NCI-H146 treated with DMSO at 0.1 percent for 48 hours (cell line): Measurements from ENCODE around the gene TOR1AIP1.
"Not testable (repeated sequence)": the region's sequence is repeated elsewhere in the genome, so short reads cannot be mapped to it uniquely, and the experiment has no call there.

Experiments used
- DNase-seq: peaks from one replicate; lab custom pipeline; 2025; ENCODE audit not compliant: unreplicated experiment; lab: John Stamatoyannopoulos, UW

Gene TOR1AIP1, protein sequence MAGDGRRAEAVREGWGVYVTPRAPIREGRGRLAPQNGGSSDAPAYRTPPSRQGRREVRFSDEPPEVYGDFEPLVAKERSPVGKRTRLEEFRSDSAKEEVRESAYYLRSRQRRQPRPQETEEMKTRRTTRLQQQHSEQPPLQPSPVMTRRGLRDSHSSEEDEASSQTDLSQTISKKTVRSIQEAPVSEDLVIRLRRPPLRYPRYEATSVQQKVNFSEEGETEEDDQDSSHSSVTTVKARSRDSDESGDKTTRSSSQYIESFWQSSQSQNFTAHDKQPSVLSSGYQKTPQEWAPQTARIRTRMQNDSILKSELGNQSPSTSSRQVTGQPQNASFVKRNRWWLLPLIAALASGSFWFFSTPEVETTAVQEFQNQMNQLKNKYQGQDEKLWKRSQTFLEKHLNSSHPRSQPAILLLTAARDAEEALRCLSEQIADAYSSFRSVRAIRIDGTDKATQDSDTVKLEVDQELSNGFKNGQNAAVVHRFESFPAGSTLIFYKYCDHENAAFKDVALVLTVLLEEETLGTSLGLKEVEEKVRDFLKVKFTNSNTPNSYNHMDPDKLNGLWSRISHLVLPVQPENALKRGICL

DNA sequence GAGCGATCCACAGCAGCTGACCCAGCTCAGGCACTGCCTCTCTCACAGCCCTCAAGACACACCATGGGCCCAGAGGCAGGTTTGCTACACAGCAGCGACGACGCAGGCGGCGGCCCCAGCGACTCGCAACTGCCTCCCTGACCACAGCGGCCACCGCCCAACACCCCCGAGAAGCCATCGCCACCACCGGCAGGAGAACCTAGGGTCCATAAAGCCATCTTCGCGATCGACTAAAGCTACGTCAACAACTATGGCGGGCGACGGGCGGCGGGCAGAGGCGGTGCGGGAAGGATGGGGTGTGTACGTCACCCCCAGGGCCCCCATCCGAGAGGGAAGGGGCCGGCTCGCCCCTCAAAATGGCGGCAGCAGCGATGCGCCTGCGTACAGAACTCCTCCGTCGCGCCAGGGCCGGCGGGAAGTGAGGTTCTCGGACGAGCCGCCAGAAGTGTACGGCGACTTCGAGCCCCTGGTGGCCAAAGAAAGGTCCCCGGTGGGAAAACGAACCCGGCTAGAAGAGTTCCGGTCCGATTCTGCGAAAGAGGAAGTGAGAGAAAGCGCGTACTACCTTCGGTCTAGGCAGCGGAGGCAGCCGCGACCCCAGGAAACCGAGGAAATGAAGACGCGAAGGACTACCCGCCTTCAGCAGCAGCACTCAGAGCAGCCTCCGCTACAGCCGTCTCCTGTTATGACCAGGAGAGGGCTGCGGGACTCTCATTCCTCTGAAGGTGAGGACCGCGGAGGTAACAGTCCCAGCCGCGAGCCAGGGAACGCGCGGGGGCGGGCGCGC is at the start of gene TOR1AIP1:
TOR1AIP1 (plus strand) TSS at position 33 of the 787 bp plus-strand sequence; CDS start at position 251, 218 bp downstream.
- DNase-seq = peak; percentile 91

DNA sequence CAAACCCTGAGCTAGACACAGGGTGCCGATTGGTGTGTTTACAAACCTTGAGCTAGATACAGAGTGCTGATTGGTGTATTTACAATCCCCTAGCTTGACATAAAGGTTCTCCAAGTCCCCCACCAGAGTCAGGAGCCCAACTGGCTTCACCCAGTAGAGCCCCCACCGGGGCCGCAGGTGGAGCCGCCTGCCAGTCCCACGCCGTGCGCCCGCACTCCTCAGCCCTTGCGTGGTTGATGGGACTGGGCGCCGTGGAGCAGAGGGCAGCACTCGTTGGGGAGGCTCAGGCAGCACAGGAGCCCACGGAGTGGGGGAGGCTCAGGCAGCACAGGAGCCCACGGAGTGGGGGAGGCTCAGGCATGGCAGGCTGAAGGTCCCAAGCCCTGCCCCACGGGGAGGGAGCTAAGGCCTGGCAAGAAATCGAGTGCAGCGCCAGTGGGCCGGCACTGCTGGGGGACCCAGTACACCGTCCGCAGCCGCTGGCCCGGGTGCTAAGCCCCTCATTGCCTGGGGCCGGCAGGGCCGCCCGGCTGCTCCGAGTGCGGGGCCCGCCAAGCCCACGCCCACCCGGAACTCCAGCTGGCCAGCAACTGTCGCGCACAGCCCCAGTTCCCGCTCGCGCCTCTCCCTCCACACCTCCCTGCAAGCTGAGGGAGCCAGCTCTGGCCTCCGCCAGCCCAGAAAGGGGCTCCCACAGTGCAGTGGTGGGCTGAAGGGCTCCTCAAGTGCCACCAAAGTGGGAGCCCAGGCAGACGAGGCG is 45.2 kb upstream of the TOR1AIP1 start:
- not testable (repeated sequence) for DNase-seq

DNA sequence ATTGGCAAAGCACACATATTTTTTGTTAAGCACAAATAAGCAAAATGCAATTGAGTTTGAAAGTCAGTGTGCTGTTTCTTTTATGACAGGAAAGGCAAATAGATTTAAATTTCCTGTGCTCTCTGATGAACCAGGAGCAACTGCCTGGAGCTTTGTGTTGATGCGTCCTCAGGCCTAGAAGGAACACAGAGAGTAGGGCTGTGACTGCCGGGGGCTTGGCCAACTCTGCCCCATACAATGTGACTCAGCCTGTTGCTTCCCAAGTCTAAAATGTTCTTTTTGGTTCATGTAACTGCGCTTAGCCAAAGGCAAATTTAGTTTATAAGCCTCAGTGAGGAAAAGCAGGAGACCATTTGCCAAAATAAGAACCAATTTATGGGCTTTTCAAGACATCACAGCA is 42.0 kb upstream of the TOR1AIP1 start:
- no peak for DNase-seq

DNA sequence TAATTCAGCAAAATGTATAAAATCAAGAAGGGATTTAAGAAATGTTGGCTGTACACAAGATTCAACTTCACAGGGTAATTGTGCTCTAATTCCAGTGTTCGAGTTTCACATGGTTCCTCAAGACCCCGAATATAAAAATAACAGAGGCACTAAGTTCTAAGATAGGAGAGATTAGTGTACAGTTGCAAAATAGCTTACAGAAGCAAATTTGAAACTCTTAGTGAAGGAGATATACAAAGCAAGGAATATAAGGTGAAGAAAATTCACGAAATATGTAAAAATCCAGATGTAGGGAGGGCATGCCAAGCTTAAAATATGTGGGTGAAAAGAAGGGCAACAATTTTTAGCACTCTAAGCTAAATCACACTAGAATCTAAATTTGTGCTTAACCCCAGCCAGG is 33.9 kb upstream of the TOR1AIP1 start:
- no peak for DNase-seq

DNA sequence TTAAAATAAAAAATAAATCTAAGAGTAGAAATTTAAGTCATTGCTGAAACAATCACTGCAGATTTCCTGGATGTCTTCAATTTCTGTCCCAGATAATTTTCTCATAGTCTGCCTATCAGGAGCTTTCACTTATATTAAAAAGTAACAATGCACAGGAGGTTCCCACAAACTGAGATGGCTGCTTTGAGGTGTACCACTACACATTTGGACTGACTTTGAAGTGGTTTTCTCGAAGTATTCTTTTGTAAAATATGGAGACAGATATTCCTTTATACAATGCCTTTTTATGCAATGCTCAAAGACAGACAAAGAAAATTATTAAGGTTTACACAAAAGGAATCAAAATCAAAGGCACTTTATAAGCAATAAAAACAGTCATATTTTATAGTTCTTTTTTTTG is 29.0 kb upstream of the TOR1AIP1 start:
- DNase-seq = no peak

DNA sequence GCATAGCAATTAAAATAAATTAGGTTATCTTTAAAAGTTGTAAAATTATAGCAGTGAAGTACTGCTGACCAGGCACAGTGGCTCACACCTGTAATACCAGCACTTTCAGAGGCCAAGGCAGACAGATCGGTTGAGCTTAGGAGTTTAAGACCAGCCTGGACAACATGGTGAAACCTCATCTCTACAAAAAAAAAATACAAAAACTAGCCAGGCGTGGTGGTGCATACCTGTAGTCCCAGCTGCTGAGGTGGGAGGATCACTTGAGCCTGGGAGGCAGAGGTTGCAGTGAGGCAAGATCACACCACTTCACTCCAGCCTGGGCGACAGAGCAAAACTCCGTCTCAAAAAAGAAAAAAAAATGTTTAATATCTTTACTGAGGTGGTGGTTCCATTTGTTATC is 26.3 kb upstream of the TOR1AIP1 start:
- DNase-seq = not testable (repeated sequence)

DNA sequence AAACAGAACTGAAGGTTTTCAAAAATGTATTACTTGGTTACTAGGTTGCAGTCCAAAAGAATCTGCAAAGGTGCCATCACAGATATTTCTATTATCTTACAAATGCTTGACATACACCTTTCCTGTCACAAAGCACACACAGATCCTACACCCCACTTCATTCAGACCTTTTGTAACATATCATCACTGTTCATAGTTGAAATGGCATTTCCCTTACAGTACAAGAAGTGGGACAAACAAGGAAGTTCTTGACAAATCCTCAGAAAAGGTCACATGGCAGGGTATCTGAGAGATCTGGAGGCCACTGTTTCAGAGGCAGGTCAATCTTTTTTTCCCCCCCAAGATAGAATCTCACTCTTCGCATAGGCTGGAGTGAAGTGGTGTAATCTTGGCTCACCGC is 25.8 kb upstream of the TOR1AIP1 start:
- DNase-seq = no peak

DNA sequence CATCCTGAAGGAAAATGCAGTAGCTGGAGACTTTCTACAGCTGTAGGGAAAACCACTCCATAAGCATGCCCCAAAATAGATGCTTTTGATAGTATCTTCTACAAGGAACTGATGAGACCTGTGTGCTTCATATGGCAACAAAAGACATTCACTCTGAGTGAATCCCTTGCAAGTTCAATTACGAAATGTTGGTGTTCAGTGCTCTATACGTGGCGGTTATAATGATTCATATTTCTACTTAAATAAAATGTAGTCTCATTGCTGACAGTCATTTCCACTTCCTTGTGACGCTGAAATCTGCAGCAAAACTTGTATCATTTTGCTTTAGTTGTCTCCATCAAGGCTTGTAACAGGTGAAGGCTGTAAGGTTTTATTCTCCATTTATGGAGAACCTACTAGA is 25.1 kb upstream of the TOR1AIP1 start:
- DNase-seq = no peak

DNA sequence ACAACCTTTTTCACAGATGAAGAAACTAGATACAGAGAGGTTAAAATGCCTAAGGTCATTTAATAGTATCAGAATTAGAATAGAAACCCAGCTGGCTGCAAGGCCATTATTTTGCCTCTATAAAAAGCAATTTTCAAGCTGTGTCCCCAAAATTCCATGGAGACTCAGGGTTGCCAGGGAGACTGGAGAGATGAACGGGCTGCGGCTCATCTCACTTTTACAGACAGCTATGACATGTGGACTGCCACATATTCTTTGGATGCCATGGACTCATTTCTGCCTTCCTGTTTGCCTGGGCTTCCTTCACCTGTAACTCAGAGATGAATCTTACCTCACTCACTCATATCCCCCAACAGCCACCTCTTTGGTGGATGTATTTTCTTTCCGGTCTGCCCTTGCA is 21.4 kb upstream of the TOR1AIP1 start:
- DNase-seq = no peak

DNA sequence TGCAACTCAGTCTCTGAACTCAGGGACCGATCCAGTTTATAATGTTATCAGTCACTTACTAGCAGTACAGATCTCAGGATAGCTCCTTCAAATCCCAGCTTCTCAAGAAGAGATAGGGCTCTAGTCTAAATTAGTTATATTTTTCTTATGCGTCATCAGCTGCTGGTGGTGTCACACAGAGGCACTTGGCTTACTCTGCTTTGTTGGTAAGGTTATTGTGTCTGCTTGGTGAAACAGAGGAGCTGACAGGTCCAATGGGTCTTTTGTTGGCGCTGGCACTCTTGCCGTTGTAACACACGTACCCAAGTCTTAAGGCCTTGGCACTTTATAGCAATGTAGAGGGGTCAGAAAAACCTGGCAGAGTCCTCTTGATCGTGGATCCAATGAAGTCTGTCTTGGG is 16.7 kb upstream of the TOR1AIP1 start:
- no peak for DNase-seq

DNA sequence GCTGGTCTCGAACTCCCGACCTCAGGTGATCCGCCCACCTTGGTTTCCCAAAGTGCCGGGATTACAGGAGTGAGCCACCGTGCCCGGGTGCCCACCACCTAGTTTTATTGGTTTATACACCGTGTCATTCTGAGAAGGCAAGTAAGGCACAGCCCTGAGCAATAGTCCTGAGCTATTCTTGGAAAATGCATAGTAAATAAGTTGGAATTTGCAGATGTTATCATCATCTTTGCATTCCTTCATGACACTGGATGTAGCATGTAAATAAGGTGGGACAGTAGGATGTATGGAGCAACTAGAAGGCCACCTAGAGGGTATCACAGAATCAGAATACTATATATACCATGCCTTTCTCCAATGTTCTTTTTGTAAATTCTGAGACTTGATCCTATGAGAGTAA is 15.5 kb upstream of the TOR1AIP1 start:
- no peak for DNase-seq

DNA sequence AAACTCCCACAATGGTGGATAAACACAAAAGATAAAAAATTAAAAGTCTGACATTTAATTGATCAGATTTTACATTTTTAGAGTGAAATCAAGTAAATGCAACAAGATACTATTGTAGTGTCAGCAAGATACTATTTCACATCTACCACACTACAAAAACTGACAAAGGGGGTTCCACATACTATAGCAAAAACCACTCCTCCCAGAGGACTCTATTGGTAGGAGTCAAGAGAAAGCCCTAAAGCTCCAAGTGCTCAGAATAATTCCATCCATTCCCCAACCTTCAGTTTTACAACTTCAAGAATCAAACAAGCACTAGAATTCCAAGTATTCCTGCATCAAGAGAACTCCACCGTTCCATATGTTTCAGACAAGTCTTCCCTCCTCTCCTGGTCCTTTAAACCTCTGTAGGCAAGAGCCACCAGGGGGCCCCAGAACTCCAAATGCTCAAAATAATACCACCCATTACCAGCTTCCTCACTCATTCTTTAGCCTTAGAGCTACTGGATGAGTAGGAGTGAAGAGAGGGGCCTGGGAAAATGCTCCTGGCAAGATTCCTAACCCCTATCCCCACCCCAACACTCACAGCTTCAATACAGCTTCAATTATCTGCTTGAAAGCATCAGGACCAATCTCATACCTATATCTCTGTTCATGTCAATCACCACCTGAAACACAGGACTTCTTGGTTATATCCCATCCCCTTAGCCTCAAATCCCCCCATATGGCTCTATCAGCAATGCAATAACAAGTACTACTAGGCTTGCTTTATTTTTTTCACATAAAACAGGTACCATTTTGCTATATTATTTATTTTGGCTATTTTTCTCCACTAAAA is 14.4 kb upstream of the TOR1AIP1 start:
- DNase-seq = peak; percentile 18

DNA sequence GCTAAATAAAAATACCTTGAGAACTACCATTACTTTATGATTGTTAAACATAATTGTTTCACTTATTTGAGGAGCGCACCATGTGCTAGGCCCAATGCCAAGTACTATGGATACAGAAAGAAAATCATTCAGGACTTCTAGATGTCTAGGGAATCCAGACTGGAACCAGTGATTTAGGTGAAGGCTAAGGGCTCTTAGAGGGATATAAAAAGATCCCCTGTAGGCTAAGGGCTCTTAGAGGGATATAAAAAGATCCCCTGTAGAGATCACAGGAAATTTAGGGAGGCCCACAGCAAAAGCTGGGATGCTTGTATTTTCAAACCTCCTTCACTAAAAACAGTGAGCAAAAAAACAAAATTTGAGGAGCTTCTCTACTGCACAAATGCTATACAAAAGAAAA is 11.2 kb upstream of the TOR1AIP1 start:
- DNase-seq = no peak

DNA sequence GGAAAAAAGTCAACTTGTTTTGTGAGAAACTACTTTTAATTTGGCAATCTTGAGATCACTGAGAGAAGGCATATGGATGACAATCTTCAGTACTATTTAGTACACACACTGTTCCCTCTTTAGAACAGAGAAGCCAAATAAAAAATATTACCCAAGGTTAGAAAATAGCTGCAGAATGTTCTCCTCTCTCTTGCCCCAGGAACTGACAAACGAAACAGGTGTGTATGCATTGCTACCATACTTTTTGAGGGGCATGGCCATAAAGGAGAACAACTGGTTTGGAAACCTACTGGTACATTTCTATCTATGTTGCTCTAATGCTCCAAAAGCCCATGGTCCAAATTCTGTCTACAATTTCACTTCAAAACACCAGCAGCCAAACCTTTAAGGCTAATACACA is 10.1 kb upstream of the TOR1AIP1 start:
- DNase-seq = no peak

DNA sequence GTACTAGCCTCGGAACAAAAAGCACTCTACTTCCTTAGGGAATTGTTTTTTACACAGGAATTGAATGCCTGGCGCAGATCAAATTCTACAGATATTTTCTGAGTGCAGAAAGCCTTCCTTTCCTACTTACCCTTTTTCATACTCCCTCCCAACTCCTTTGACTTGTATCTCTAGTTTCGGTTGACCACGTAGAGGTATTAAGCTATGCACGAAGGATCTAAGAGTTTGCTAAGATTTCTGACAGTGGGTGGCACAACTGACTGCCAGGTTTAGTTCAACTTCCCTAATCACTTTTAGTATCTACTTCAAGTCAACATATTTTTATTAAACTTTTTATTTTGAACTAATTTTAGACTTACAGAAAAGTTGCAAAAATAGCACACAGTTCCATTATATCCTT is 9.5 kb upstream of the TOR1AIP1 start:
- DNase-seq = no peak

DNA sequence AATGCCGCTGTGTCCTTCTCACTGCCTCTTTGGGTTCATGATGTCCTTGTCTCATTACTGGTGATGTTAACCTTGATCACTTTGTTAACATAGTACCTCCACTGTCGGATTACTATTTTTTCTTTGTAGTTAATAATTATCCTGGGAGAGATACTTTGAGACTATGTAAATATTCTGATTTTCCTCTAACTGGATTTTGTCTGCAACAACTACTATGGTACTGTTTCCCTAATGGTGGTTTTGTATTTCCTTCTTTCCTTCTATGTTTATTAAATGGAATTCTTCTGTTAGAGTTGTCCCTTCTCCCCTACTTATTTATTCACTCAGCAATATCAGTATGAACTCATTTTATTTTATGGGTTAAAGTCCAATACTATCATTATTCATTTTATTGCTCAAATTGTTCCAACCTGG is 8.6 kb upstream of the TOR1AIP1 start:
- DNase-seq = no peak

DNA sequence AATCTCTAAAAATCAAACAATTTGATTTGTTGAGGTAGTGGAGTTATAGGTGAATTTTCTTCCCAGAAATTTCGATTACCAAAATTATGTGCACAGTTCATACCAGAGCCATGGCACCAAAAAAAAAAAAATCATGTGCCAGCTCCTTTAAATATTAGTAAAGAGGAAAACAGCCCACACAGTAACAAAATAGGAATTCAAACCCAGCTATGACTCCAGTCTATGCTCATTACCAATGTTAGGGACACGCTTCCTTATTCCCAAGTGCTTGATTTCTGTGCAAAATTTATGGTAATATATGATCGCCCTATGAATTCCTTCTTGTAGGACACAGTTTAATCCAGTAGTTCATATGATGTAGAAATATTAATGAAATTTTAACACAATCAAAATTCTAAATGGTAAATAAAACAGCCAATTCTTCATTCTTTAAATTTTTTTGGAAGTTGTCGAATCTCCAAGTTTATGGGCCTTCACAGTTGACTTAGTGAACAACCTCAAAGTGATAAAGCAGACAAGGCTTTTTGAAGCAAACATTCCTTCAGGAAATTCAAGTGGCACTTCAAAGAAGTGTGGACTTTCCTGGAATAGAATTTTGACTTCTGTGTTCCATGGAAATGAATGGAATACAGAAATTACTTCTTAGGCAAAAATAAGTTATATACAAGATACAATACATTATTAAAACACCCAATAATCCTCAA is 6.3 kb upstream of the TOR1AIP1 start:
- DNase-seq = no peak

DNA sequence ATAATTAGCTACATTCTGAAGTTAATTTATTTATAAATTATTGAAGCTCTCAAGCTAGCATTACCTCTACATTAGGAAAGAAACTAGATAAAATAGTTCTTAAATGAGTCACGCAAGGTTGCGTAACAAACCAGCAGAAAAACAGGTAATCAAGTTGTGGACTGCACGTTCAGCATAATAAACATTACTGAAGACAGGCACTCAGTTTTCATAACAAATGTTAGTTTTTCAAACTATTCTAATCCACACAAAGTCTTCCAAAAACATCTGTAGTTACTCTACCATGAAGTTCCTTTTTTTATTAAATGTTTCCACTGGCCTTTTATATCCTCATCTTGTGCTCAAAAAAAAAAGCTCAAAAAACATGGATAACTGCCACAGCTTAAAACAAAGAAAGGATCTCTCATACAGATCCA is 5.8 kb upstream of the TOR1AIP1 start:
- DNase-seq = no peak

DNA sequence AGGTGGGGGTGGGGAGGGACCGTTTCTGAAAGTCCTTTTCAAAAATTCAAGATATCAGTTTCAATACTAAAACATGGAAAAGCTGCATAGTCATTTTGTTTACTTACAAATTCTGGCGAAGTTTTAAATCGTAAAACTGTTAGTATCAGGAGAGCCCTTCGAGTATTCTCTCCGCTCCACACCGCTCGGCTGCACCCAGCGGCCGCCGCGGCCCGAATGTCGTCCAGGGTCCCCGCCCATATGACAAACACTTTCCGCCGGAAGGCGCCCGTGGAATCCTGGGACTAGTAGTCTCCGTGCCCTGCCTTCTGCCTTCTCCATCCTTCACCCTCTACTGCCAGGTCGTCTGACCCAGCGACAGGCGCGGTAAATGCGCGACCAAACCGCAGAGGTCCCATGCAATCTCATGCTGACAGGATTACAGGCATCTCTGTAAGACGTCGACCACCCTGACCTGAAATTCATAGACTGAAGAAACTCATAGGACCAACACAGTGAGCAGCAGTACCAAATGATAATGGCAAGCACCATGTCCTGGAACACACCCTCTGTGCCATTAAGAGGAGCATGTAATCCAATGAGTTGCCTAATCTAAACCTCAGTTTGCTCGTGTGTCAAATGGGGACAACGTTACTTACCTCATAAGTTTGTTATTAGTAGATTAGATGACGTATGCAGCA is 4.4 kb upstream of the TOR1AIP1 start, which contains the start of gene TOR1AIP2:
TOR1AIP2 (minus strand) TSS at position 218 of the 680 bp plus-strand sequence. CDS start 25,138 bp downstream, outside the sequence.
- peak; percentile 80 for DNase-seq
